ENCODE data around the gene KRI1.
"Not testable (repeated sequence)": the region's sequence is repeated elsewhere in the genome, so short reads cannot be mapped to it uniquely, and the experiment has no call there.

The KRI1 gene

DNA sequence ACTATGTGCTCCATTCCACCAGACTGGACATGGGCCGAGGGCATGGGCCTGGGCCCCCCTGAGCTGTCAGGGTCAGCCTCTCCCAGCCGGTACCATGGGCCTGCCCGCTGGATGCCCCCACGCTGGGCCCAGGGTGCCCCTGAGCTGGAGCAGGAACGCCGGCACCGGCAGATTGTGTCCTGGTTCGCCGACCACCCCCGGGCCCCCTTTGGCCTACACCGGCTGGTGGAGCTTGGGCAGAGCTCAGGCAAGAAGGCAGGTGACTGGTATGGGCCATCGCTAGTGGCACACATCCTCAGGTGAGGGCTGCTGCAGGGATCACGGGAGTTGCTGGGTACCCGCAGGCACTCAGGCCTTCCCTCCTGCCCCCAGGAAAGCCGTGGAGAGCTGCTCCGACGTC lies 19.0 kb downstream of the KRI1 start:
- no peak for DNase-seq

DNA sequence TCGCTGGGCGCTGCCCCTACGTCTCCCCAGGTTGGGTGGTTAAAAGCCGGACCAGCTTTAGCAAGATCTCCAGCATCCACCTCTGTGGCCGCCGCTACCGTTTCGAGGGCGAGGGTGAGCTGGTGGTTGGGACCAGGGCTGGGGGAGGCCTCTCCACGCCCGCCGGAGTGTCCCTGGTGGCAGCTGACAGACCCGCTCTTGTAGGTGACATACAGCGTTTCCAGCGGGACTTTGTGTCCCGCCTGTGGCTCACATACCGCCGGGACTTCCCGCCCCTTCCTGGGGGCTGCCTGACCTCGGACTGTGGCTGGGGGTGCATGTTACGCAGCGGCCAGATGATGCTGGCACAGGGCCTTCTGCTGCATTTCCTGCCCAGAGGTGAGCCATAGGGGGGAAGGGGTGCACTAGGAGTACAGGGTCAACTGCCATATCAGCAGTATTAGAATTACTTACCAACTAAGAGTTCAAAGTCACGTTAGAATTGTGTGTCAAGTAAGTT lies 21.0 kb downstream of the KRI1 start:
- no peak for DNase-seq

DNA sequence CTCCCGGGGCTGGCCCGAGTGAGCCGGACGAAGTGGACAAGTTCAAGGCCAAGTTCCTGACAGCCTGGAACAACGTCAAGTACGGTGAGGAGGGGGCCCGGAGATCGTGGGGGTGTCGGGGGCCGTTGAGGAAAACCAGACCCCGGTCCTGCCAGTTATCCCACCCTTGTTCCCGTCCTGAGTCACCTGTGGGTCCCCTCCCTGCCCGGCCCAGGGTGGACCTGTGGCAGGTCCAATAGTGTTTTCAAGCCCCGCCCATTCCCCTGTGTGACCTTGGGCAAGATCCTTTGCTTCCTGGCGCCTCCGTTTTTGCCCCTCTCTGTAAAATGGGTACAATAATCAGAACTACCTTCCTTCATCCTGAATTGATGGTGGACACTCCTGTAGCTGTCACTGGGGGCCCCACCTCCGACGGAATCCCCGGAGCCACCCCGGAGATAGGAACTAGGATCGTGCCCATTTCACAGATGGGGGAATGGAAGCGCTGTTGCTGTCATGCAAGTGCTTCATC lies 21.5 kb downstream of the KRI1 start:
- no peak for DNase-seq

- peak; percentile 53 for DNase-seq
Measured at GRCh38 chr19:10543420-10544241, 22.2 kb downstream of the KRI1 start, which contains the start of gene ATG4D. Gene ATG4D, plus strand, starts transcription at chr19:10543904. Its CDS starts 187 bp downstream, at chr19:10544091.

DNA sequence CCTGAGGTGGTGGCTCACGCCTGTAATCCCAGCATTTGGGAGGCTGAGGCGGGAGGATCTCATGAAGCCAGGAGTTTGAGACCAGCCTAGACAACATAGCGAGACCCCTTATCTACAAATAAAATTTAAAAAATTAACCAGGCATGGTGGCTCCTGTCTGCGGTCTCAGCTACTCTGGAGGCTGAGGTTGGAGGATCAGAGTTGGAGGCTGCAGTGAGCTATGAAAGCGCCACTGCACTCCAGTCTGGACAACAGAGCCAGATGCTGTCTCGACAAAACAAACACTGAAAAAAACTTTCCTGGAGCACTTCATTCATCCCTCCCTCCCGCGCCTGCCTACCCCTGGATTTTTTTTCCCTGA lies 22.8 kb downstream of the KRI1 start:
- no peak for DNase-seq

DNA sequence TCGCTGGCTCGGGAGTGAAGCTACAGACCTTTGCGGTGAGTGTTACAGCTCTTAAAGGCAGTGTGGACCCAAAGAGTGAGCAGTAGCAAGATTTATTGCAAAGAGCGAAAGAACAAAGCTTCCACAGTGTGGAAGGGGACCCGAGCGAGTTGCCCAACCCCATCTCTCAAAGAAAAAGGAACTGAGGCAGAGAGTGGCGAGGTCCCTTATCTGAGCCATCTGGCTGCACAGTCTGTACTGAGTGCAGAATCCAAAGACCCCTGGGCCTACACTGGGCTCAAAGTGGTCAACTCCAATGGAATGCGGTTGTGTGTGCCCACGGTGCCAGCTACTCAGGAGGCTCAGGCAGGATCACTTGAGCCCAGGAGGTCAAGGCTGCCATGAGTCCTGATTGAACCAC lies 26.8 kb downstream of the KRI1 start:
- DNase-seq, result not testable (repeated sequence)

GRCh38 chr19:10538204-10538983 lies 27.4 kb downstream of the KRI1 start:
- DNase-seq, result no peak

DNA sequence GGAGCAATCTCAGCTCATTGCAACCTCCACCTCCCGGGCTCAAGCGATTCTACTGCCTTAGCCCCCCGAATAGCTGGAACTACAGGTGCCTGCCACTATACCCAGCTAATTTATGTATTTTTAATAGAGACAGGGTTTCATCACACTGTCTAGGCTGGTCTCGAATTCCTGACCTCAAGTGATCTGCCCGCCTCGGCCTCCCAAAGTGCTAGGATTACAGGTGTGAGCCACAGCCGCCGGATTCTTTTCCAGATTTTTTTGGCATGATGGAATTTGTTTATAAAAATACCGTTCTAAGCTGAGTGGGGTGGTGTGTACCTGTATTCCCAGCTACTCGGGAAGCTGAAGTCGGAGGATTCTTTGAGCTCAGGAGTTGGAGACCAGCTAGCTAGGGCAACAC lies 28.1 kb downstream of the KRI1 start:
- no peak for DNase-seq

- DNase-seq, result no peak
Measured at GRCh38 chr19:10535613-10536012, 30.2 kb downstream of the KRI1 start.

DNA sequence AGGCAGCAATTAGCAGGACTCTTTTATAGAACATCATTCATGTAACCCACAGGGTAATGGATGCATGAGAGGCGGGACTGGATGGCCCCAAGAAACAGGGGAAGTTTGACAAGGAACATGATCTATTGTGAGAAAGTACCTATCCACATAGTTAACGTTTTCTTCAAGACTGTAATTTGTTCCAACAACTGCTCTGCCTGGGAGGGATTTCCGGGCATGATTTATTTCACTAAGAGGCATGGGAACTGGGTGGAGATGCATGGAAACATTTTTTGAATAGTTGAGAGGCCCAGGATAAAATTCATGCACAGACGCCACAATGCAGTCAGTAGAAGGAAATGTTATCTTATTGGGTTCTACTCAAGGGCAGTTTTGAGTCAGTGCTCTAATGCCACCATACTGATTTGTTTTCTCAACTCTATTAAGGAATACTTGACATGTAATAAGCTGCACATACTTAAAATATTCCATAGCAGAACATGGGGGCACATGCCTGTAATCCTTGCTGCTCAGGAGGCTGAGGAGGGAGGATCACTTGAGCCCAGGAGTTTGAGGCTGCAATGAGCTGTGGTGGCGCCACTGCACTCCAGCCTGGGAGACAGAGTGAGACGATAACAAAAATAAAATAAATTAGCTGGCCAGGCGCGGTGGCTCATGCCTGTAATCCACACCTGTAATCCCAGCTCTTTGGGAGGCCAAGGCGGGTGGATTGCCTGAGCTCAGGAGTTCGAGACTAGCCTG lies 32.0 kb downstream of the KRI1 start:
- peak; percentile 88 for DNase-seq

GRCh38 chr19:10532457-10532856 lies 33.4 kb downstream of the KRI1 start:
- no peak for DNase-seq

DNA sequence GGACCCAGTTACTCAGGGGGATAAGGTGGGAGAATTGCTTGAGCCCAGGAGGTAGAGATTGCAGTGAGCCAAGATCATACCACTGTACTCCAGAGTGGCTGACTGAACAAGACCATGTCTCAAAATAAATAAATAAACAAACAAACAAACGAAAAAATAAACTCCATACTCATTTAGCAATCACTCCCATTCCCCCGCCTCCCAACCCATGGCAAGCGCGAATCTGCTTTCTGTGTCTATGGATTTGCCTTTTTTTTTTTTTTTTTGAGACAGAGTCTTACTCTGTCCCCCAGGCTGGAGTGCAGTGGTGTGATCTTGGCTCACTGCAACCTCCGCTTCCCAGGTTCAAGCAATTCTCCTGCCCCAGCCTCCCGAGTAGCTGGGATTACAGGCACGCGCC lies 38.9 kb downstream of the KRI1 start:
- not testable (repeated sequence) for DNase-seq

DNA sequence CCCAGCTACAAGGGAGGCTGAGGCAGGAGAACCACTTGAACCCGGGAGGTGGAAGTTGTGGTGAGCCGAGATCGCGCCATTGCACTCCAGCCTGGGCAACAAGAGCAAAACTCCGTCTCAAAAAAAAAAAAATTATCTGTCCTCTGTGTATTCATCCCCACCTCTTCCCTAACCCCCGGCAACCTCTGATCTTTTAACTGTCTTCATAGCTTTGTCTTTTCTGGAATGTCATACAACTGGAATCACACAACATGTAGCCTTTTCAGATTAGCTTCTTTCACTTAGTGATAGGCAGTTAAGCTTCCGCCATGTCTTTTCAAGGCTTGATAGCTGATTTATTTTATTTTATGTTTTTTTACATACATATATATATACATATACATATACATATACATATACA lies 40.2 kb downstream of the KRI1 start:
- no peak for DNase-seq

DNA sequence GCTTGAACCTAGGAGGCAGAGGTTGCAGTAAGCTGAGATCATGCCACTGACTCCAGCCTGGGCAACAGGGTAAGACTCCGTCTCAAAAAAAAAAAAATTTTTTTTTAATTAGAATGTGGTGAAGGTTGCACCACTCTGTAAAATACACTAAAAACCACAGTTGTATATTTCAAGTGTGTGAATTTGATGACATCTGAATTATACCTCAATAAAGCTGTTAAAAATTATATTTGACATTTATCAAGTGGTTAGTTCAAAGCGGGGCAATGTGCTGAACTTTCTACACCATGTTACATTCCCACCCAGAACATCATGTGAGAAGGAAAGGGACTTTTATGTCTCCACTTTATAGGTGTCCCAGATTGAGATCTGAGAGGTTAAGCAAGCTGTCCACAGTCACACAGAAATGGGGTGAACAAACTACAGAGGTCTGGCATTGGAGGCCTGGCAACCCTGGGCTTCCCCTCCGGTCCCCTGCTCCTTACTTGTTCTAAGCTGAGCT lies 42.6 kb downstream of the KRI1 start:
- no peak for DNase-seq

- no peak for DNase-seq
Measured at GRCh38 chr19:10521461-10522171, 44.2 kb downstream of the KRI1 start.

DNA sequence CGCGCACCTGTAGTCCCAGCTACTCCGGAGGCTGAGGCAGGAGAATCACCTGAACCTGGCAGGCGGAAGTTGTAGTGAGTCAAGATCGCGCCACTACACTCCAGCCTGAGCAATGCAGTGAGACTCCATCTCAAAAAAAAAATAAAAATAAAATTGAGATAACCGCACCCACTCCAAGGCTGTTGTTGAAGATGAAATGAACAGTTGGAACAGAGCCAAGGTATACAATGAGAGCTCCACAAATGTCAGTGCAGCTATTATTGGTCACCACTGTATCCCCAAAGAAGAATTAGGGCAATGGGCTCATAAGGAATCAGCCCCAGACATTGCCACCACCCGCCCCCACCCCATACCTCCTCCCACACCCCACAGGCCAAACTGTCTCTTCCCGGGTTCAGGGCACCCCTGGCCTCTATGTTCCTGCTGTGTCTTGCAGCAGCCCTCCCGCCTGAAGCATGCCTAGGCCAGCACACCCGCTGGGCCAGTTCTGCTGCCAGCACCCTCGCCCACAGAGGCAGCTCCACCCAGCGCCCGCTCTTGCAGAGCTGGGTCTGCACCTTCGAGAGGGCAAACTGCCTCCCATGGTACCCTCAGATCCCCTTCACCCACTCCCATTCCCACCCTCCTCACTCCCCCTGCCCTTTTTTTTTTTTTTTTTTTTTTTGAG lies 45.0 kb downstream of the KRI1 start:
- DNase-seq, result no peak

GRCh38 chr19:10519421-10519820 lies 46.4 kb downstream of the KRI1 start:
- DNase-seq, result no peak

- no peak for DNase-seq
Measured at GRCh38 chr19:10518444-10519361, 47.1 kb downstream of the KRI1 start.

DNA sequence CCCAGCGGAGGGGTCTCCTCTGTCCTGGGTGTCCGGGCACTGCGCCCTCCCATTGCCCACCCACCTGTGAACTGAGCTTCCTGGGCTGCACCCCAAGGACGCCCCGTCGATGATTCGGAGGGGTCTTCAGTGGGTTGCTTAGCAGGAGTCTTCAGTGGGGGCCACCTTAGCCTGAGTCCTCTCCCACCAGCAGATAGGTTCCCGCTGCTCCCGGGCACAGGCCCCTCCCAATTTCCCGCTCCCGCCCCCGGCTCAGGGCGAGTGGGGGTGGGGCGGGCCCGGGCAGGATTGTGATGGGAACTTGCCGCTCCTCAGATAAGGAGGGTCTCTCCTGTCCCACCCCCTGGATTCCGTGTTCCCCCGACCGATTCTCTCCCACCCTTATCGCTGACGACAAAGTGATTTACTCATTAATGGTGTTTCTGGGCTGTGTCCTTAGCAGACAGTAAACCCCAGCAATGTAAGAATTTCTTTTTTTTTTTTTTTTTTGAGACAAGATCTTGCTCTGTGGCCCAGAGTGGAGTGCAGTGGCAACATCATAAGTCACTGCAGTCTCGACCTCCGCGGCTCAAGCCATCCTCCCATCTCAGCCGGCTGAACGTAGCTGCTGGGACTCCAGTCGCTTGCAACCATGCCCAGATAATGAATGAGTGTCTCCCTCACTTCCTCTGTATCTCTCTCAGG lies 47.9 kb downstream of the KRI1 start:
- DNase-seq, result no peak

GRCh38 chr19:10517361-10517759 lies 48.5 kb downstream of the KRI1 start, which contains the start of gene S1PR5:
Gene S1PR5, minus strand, starts transcription at chr19:10517447. Its CDS starts 2,436 bp downstream, at chr19:10515011.
- no peak for DNase-seq

Data from fibroblast of upper back skin (primary cell).